DMS79 (cell line): ENCODE measurements around the gene ZFP62.

Experiments
- DNase-seq: peaks from one replicate; lab custom pipeline; 2025; lab: John Stamatoyannopoulos, UW

The ZFP62 gene

GRCh38 chr5:180868960-180869359 lies 7.9 kb upstream of the ZFP62 start:
- DNase-seq = peak; percentile 12

DNA sequence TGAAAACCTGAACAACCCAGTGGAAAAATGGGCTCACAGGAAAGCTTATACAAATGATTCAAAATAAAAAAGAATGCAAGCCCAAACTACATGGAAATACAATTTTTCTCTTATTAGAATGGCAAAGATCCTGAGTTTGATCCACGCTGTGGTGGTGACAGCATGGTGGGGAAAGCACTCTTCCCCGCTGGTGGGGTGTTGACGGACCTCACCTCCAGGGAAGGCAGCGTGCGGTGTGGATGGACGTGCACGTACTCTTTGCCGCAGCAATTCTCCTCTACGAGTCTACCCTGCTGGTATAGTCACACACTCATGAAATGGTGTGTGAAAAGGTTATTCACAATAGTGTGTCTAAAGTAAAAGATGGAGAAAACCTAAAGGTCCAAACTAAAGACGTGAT lies 5.9 kb upstream of the ZFP62 start:
- no peak for DNase-seq

- DNase-seq = no peak
Observed at GRCh38 chr5:180865981-180866695, 5.1 kb upstream of the ZFP62 start.

DNA sequence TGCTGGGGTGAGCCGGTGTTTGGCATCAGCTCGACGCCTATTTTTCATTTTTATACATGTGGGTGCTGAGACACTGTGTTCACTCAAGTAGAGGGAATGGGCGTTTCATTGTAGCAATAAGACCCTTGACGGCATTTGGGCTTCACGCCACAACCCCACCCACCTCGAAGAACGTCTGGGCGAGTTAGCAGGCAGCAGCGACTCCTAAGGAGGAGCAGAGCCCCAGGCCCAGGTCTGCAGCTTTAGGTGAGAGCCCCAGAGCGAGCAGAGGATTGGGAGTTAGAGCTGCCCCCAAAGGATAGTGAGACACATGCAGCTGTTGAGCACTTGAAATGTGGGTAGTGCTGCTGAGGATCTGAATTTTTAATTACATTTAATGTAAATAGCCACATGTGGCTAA lies 1.6 kb upstream of the ZFP62 start:
- DNase-seq = no peak

- DNase-seq = peak; percentile 21
Observed at GRCh38 chr5:180860273-180860886, 696 bp downstream of the ZFP62 start.

- DNase-seq = no peak
Observed at GRCh38 chr5:180858586-180858985, 2.5 kb downstream of the ZFP62 start.

DNA sequence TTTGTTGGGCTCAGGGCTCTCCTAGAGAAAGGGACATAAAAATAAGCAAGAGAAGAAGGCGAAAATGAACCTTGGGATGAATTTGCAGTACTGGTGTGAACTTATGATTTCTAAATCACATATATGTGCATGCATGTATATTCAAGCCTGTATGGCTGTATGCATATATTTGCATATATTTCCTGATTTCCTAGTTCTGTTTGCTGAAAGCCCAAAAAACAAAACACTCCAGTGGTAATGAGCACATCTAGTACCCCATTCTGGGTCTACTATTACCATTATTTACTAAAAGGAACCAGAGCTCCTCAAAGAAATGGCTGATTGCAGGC lies 7.3 kb downstream of the ZFP62 start:
- DNase-seq = no peak

DNA sequence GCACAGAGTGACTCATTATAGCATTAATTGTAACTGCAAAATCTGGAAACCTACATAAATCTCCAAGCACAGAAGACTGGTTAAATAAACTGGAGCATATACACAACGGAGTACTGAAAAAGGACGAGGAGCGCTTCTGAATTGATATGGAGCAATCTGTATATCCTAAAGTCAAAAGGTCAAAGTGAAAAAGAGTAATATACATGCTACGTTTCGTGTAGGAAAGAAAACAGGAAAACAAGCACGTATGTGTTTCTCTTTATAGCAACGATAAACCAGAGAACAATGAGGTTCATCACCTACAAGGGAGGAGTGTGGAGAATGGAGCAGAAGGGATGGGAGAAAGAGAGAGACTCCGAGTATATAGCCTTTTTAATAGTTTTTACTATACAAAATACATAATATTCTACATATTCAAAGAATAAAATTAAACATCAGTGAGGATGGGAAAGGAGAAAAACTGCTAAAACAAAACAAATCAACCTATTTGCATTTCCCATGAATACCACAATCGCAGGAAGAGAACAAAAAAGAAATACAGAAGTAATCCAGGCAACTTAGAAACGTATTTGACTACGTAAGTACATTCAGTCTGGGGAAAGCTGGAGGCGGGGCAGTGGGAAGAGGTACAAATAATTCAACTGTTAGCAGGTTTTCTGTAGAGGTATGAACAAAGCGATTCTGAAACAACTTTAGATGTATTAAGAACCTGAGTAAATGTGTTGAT lies 7.8 kb downstream of the ZFP62 start:
- no peak for DNase-seq

DNA sequence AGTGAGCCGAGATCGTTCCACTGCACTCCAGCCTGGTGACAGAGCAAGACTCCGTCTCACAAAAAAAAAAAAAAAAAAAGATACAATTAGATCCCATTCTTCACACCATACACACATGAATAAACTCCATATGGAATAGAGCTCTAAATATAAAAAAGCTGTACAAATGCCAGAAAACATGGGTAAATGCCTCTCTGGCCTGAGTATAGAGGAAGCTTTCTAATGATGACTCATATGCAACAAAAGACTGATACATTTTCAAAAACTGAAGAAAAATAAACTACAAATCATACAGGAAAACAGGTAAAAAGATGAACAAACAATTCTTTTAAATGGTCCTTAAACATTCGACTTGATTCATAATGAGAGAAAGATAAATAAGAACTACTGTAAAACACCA lies 8.6 kb downstream of the ZFP62 start:
- no peak for DNase-seq

DNA sequence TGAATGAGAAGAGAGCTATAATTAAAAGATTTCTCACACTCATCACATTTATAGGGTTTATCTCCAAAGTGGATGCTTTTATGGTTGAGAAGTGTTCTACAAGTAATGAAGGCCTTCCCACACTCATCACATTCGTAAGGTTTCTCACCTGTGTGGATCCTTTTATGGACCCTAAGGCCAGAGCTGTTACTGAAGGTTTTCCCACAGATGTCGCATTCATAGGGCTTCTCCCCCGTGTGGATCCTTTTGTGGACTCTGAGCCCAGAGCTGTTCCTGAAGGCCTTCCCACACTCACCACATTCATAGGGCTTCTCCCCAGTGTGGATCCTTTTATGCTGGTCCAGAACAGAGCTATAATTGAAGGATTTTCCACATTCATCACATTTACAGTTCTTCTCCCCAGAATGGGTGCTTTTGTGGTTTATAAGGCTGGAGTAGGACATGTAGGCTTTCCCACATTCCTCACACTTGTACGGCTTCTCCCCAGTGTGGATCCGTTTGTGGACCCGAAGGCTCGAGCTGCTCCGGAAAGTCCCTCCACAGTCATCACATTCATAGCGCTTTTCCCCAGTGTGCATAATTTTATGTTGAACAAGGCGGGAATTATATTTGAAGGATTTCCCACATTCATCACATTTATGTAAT lies 10.5 kb downstream of the ZFP62 start:
- DNase-seq = no peak

DNA sequence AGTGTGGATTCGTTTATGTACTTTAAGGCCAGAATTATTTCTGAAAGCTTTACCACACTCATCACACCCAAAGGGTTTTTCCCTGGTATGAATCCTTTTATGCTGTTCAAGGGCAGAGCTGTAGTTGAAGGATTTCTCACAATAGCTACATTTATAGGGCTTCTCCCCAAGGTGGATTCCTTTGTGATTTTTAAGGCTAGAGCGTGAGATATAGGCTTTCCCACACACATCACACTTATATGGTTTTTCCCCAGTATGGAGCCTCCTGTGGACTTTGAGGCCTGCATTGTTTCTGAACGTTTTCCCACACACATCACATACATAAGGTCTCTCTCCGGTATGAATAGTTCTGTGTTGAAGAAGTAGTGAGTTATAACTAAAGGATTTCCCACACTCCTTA lies 11.2 kb downstream of the ZFP62 start:
- DNase-seq = no peak

GRCh38 chr5:180848878-180849277 lies 12.2 kb downstream of the ZFP62 start:
- no peak for DNase-seq

DNA sequence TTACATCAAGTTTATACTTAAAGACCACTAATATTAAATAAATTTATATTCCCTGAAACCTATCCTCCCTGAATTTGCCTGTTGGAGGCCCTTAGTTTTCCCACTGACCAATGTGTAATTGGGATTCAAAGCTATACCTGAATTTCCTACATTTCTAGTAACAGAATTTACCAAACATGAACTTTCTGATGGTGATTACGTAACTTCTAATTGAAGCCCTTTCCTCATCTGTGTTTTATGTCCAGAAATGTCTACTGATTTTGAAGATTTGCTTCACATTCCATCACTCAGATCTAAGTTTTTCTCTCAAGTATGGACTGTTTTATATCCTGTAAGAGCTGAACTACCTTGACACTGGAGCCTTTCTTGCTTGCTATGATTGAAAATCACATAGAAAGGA lies 12.8 kb downstream of the ZFP62 start:
- no peak for DNase-seq

DNA sequence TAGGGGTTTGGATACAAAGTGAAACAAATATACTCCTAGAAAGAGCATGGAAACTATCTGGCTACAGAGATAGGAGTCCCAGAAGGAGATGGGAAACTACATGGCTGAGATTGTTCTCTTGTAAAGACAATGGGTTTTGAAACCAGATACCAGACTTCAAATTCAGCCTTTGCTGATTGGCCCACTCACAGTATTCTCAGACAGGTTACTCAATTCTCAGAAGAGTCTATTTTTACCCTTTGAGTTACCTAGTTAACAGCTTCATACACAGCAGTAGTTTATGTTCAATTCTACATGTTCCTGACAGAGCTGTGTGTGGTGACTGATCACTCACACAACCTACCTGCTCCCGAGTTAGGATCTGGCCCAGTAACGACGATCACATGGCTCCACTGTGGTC lies 14.1 kb downstream of the ZFP62 start:
- DNase-seq = no peak

GRCh38 chr5:180844858-180845257 lies 16.2 kb downstream of the ZFP62 start:
- no peak for DNase-seq

DNA sequence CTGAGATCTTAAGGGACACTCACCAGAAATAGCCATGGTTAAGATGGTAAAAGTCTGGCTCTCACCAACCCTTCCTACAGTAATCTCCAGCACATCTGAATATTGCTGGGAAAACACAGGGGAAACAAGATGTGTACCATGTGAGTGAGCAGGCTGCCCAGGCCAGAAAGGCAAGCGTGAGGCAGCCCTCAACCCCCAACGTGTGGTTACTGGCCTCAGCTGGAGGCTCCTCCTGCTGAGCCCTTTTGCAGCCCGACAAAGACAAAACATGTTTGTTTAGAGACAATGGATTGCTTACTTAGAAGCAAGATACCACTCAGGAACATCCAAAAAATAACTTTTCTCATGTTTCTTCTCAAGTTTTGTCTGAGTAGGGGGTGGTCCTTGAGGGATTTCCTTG lies 16.6 kb downstream of the ZFP62 start:
- DNase-seq = no peak

DNA sequence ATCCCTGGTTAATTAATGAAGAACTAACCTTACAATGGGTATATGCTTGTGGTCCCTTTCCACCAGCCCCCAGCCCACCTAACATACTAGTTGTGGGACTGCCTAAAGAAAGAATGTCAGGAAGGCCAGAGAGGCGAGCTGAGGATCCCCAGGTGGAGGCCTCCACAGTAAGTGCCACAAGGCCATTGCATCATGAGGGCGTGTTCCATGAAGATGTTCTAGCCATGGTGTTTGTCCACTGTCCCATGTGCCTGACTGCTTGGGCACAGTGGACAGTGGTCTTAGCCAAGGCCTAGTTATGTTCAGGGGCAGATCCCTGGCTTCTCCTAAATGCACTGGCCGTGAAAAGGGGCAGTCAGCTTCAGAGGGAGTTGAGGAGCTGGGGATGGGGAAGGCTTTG lies 21.1 kb downstream of the ZFP62 start:
- no peak for DNase-seq

DNA sequence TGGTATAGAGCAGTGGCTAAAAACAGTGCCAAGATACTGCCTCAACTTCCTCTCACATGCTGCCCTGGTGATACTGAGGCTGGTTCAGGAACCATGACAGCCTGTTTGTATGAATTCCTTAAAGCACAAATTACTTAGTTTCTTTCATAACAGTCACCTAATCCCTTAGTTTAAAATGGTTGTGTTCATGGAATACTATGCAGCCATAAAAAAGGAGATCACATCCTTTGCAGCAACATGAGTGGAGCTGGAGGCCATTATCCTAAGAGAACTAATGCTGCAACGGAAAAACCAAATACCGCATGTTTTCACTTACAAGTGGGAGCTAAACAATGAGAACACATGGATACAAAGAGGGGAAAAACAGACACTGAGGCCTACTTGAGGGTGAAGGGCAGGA lies 21.8 kb downstream of the ZFP62 start:
- no peak for DNase-seq

GRCh38 chr5:180837478-180837877 lies 23.6 kb downstream of the ZFP62 start:
- DNase-seq = no peak

GRCh38 chr5:180832638-180833068 lies 28.4 kb downstream of the ZFP62 start:
- DNase-seq = no peak

DNA sequence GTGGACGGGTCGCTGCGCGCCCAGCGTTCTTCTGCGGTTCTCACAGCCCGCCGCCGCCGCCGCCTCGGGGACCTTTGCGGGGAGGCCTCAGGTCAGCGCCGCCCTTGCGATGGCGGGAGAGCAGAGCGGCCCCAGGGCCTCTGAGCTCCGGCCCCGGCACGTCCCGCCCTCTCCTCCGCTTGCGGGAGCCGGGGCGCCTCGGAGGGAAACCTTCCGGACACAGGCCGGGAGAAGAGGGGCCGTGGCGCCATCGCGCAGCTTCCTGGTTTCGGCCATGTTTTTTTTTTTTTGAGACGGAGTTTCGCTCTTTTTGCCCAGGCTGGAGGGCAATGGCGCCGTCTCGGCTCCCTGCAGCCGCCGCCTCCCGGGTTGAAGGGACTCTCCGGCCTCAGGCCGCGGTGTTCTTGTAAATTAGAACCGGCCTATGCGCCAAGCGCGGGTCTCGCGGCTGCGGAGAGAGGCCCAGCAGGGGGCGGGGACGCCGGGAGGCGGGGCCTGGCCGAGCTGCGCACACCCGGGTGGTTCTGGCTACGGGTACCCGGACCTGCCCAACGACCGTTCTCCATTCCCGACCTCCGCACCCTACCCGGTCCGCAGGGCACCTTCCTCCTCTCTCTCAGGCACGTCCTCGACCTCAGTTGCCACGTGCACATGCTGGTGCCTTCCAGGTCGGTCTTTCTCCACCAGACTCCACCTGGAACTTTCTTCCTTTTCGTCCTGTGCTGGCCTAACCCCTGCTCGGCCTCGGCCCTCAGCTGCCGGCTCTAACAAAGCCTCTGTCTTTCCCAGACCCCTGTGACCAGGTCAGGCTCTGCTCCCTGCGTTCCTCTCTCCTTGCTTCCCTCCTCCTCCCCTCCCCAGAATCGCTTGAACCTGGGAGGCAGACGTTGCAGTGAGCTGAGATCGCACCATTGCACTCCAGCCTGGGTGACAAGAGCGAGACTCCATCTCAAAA lies 29.7 kb downstream of the ZFP62 start:
- no peak for DNase-seq
